ENCODE measurements around the gene PRIM2. TPM values are rescaled to one million over a fixed set of nuclear protein-coding genes. Genes with fewer than 3 reads are reported as not detected.

The PRIM2 gene
- total and polyA plus RNA-seq, 10 of the 15 experiments (the other 5 are each of a cell fraction or from before 2014, with no cell fraction given): 13.2 to 38.6 (median 25.1) TPM

DNA sequence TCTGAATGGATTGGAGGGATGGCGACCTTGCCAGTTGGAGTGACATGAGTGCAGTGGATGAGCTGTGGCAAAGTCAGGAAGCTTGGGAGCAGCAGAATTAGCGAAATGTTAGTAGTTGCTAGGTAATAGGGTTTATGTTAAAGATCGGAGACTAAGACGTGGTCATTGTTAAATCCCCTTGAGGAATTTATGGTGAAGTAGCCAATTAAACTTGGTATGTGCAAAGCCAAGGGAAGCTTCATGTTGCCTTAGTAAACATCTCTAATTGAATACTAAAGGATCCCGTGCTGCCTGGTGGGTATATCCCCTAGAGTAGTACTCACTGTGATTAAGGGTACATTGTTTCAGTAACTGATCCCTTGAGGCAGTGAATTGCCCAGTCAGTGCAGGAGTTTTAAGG is 106.0 kb downstream of the PRIM2 start:
- ChIA-PET CTCF (no interaction called here), RAD21 (ENCODE audit: unreplicated experiment) (no interaction called here), POLR2A (interaction anchor here (0.8 kb wide), 1 partner anchor 9 kb away, joined by 3 read pairs; no protein-coding TSS in a partner anchor), SMC1A (ENCODE audit: uncharacterized antibody, unreplicated experiment) (interaction anchor here (3.1 kb wide), 1 partner anchor 9 kb away, joined by 10 read pairs; no protein-coding TSS in a partner anchor)
- Histone ChIP-seq H2AFZ (ENCODE audit: control insufficient read depth, low read depth, low read length) (no peak overlapping the region), H3K4me2 (ENCODE audit: control insufficient read depth, insufficient read depth) (no peak overlapping the region), H3K9me3 (replicated peaks; ENCODE audit: control insufficient read depth, insufficient read depth, low read length) (no peaks in the 10 kb centered on the region; the same call in none of the 3 replicates), H3K27me3 (replicated peaks in 1 of 2; ENCODE audit: control insufficient read depth in 2 of 2, insufficient read depth in 2 of 2, low read length in 1 of 2) (no peaks in the 10 kb centered on the region), H3K4me3 (no peak overlapping the region), H3K79me2 (ENCODE audit: control insufficient read depth, insufficient read depth, low read length) (no peaks in the 10 kb centered on the region), H4K20me1 (ENCODE audit: control insufficient read depth, insufficient read depth) (no peaks in the 10 kb centered on the region), H3K36me3 (ENCODE audit: control insufficient read depth in 2 of 2, insufficient read depth in 2 of 2, low read length in 1 of 2) (no peaks in the 10 kb centered on the region), H3K27ac (ENCODE audit: control insufficient read depth, insufficient read depth) (no peak overlapping the region), H3K4me1 (ENCODE audit: control insufficient read depth, insufficient read depth, low read length) (peaks cover 7% of the 10 kb centered on the region; the same call in 1 of the 2 replicates), H3K9ac (ENCODE audit: control insufficient read depth, insufficient read depth, low read length) (no peak overlapping the region)
- FAIRE-seq (no peak), DNase-seq (ENCODE audit: low read depth, low spot score) (no peak), ATAC-seq (no peak; the same call in 2 of the 3 replicates)
- WGBS (ENCODE audit: insufficient coverage, insufficient replicate concordance, low lambda C conversion rate, missing lambda C conversion rate): over 99% methylated on average over 5 of the region's 5 CpGs
- TF ChIP-seq POLR2A (IDR thresholded peaks at IDR 0.05; ENCODE audit: low read depth, low read length) (no peak), MYB (IDR thresholded peaks at IDR 0.05; ENCODE audit: borderline replicate concordance, low read depth, low read length) (no peak), PAX5 (IDR thresholded peaks at IDR 0.05; ENCODE audit: borderline replicate concordance, low read depth, low read length) (no peak), CEBPB (IDR thresholded peaks at IDR 0.05; ENCODE audit: borderline replicate concordance in 1 of 2, low read depth in 2 of 2, low read length in 2 of 2) (no peak), CHD2 (IDR thresholded peaks at IDR 0.05; ENCODE audit: borderline replicate concordance, low read depth, low read length) (no peak), BCL11A (IDR thresholded peaks at IDR 0.05; ENCODE audit: low read depth, low read length) (no peak), BRCA1 (IDR thresholded peaks at IDR 0.05; ENCODE audit: low read depth, low read length) (no peak), ZNF384 (IDR thresholded peaks at IDR 0.05; ENCODE audit: borderline replicate concordance, low read depth, low read length) (no peak)
- TF ChIP-seq, protein P1, sequence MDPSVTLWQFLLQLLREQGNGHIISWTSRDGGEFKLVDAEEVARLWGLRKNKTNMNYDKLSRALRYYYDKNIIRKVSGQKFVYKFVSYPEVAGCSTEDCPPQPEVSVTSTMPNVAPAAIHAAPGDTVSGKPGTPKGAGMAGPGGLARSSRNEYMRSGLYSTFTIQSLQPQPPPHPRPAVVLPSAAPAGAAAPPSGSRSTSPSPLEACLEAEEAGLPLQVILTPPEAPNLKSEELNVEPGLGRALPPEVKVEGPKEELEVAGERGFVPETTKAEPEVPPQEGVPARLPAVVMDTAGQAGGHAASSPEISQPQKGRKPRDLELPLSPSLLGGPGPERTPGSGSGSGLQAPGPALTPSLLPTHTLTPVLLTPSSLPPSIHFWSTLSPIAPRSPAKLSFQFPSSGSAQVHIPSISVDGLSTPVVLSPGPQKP (IDR thresholded peaks at IDR 0.05; ENCODE audit: low read depth, low read length): no peak
- TF ChIP-seq, protein P2, sequence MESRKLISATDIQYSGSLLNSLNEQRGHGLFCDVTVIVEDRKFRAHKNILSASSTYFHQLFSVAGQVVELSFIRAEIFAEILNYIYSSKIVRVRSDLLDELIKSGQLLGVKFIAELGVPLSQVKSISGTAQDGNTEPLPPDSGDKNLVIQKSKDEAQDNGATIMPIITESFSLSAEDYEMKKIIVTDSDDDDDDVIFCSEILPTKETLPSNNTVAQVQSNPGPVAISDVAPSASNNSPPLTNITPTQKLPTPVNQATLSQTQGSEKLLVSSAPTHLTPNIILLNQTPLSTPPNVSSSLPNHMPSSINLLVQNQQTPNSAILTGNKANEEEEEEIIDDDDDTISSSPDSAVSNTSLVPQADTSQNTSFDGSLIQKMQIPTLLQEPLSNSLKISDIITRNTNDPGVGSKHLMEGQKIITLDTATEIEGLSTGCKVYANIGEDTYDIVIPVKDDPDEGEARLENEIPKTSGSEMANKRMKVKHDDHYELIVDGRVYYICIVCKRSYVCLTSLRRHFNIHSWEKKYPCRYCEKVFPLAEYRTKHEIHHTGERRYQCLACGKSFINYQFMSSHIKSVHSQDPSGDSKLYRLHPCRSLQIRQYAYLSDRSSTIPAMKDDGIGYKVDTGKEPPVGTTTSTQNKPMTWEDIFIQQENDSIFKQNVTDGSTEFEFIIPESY (IDR thresholded peaks at IDR 0.05): no peak
- TF ChIP-seq, protein P3, sequence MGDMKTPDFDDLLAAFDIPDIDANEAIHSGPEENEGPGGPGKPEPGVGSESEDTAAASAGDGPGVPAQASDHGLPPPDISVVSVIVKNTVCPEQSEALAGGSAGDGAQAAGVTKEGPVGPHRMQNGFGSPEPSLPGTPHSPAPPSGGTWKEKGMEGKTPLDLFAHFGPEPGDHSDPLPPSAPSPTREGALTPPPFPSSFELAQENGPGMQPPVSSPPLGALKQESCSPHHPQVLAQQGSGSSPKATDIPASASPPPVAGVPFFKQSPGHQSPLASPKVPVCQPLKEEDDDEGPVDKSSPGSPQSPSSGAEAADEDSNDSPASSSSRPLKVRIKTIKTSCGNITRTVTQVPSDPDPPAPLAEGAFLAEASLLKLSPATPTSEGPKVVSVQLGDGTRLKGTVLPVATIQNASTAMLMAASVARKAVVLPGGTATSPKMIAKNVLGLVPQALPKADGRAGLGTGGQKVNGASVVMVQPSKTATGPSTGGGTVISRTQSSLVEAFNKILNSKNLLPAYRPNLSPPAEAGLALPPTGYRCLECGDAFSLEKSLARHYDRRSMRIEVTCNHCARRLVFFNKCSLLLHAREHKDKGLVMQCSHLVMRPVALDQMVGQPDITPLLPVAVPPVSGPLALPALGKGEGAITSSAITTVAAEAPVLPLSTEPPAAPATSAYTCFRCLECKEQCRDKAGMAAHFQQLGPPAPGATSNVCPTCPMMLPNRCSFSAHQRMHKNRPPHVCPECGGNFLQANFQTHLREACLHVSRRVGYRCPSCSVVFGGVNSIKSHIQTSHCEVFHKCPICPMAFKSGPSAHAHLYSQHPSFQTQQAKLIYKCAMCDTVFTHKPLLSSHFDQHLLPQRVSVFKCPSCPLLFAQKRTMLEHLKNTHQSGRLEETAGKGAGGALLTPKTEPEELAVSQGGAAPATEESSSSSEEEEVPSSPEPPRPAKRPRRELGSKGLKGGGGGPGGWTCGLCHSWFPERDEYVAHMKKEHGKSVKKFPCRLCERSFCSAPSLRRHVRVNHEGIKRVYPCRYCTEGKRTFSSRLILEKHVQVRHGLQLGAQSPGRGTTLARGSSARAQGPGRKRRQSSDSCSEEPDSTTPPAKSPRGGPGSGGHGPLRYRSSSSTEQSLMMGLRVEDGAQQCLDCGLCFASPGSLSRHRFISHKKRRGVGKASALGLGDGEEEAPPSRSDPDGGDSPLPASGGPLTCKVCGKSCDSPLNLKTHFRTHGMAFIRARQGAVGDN (IDR thresholded peaks at IDR 0.05): no peak
- TF ChIP-seq, protein P4, sequence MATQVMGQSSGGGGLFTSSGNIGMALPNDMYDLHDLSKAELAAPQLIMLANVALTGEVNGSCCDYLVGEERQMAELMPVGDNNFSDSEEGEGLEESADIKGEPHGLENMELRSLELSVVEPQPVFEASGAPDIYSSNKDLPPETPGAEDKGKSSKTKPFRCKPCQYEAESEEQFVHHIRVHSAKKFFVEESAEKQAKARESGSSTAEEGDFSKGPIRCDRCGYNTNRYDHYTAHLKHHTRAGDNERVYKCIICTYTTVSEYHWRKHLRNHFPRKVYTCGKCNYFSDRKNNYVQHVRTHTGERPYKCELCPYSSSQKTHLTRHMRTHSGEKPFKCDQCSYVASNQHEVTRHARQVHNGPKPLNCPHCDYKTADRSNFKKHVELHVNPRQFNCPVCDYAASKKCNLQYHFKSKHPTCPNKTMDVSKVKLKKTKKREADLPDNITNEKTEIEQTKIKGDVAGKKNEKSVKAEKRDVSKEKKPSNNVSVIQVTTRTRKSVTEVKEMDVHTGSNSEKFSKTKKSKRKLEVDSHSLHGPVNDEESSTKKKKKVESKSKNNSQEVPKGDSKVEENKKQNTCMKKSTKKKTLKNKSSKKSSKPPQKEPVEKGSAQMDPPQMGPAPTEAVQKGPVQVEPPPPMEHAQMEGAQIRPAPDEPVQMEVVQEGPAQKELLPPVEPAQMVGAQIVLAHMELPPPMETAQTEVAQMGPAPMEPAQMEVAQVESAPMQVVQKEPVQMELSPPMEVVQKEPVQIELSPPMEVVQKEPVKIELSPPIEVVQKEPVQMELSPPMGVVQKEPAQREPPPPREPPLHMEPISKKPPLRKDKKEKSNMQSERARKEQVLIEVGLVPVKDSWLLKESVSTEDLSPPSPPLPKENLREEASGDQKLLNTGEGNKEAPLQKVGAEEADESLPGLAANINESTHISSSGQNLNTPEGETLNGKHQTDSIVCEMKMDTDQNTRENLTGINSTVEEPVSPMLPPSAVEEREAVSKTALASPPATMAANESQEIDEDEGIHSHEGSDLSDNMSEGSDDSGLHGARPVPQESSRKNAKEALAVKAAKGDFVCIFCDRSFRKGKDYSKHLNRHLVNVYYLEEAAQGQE (IDR thresholded peaks at IDR 0.05; ENCODE audit: low read depth, low read length): no peak
- TF ChIP-seq, protein P5, sequence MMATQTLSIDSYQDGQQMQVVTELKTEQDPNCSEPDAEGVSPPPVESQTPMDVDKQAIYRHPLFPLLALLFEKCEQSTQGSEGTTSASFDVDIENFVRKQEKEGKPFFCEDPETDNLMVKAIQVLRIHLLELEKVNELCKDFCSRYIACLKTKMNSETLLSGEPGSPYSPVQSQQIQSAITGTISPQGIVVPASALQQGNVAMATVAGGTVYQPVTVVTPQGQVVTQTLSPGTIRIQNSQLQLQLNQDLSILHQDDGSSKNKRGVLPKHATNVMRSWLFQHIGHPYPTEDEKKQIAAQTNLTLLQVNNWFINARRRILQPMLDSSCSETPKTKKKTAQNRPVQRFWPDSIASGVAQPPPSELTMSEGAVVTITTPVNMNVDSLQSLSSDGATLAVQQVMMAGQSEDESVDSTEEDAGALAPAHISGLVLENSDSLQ (IDR thresholded peaks at IDR 0.05): no peak
- no TSS peak for BruUV-seq (replicated peaks)
- intact Hi-C loops (cut with micrococcal nuclease; ENCODE audit: unreplicated experiment) (no loop called here), in situ Hi-C loops (cut with MboI) (no loop called here)
